Heart left ventricle (tissue), 13 donors: ENCODE measurements around the gene RREB1.

Experiments
- POLR2A ChIP-seq, 2 donors: fragments of 450-650 bp; IDR thresholded peaks; one replicate each; pipeline ENCODE4 v1.6.1; 2017; ENCODE audit warnings: antibody characterized with exemption in 2 of 2, mild to moderate bottlenecking in 2 of 2, moderate library complexity in 2 of 2
- TF ChIP-seq, protein P1 (sequence below), 12 donors: fragments of 200-600 bp; sonication (generic) in 4 of 12; IDR thresholded peaks; one replicate each; pipeline versions ENCODE4 v1.5.0 to v1.8.0; 2018 to 2022; ENCODE audit warnings: antibody characterized with exemption in 12 of 12, mild to moderate bottlenecking in 5 of 12
- donor health status: ischemic (EF 13 %, LVEDD 7.1; RV severe dilation, severe dysfunction).
- donor health status: DM: no; HTN: yes; CAD: no.
- donor health status: DM: no; HTN: no; CAD: no.
- donor health status: ischemic (EF 25% LVEDD 6.9; RV normal size, moderate dysfunction).
- donor health status: ischemic (EF 25% LVEDD 5.7; RV mildly dilated, moderate dysfunction).
- donor health status: ischemic (EF 35%, LVEDD 5.7; RV mildly dilated, moderate dysfunction).
- donor health status: nonischemic (EF 11% LVEDD 7.7; RV severe dilation, severe dysfunction).
- donor health status: DM: yes; HTN: yes; CAD: no.
- donor health status: PGD.
- donor health status: ischemic (EF 29% LVEDD 5.4; RV normal size, mild dysfunction).
- donor health status: nonischemic (EF 23%, LVEDD 6.1; RV moderate dilation, normal function).

DNA sequence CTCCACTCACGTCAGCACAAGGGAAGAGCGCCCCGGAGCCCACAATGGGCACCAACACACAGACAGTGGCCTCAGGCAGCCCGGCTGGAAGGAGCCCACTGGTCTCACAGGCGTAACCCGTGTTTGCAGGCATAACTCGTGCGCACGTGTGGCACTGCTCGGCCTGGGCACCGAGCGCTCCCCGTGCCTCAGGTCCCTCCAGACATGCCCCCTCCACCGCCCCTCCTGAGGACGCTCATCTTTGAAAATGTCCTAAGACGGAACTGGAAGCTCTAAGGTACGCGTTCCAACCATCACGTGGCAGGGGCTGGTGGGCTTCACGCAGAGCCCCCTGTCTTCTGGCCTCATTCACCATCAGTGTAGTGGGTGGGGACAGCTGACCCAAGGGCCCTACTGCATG lies 160.6 kb downstream of the RREB1 start:
- TF ChIP-seq, protein P1, sequence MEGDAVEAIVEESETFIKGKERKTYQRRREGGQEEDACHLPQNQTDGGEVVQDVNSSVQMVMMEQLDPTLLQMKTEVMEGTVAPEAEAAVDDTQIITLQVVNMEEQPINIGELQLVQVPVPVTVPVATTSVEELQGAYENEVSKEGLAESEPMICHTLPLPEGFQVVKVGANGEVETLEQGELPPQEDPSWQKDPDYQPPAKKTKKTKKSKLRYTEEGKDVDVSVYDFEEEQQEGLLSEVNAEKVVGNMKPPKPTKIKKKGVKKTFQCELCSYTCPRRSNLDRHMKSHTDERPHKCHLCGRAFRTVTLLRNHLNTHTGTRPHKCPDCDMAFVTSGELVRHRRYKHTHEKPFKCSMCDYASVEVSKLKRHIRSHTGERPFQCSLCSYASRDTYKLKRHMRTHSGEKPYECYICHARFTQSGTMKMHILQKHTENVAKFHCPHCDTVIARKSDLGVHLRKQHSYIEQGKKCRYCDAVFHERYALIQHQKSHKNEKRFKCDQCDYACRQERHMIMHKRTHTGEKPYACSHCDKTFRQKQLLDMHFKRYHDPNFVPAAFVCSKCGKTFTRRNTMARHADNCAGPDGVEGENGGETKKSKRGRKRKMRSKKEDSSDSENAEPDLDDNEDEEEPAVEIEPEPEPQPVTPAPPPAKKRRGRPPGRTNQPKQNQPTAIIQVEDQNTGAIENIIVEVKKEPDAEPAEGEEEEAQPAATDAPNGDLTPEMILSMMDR (IDR thresholded peaks at IDR 0.05) = no peak
- no peak for TF ChIP-seq POLR2A (IDR thresholded peaks at IDR 0.05)
